GM12878 (cell line): Measurements from ENCODE around the gene SYNM. TPM values are rescaled to one million over a fixed set of nuclear protein-coding genes. Genes with fewer than 3 reads are reported as not detected.

Experiments
- ATAC-seq: fragments of 200-7000 bp; cut with Tn5 transposase; 3 replicates; pipeline ENCODE4 v1.9.1; 2020; ENCODE audit warnings: mild to moderate bottlenecking, moderate library complexity
- BruUV-seq: library from RNA; stranded (reverse); fragments of 400-500 nt; replicated peaks from 2 replicates; lab custom pipeline; 2021; lab: Mats Ljungman, UMichigan
- CTCF ChIA-PET: fragments of 300-600 bp; sonication (Branson Sonifier 250); formaldehyde crosslinking; extraction: SDS; loops from one replicate; lab custom pipeline; 2021; ENCODE audit warnings: inconsistent platforms; lab: Yijun Ruan, JAX
- POLR2A ChIA-PET: fragments of 350-600 bp; formaldehyde crosslinking; extraction: SDS; loops from one replicate; lab custom pipeline; 2021; ENCODE audit warnings: inconsistent platforms; lab: Charles Lee
- RAD21 ChIA-PET: fragments of 300-600 bp; sonication (Branson Sonifier 250); formaldehyde crosslinking; loops from one replicate; lab custom pipeline; 2023; ENCODE audit warnings: antibody characterized with exemption; ENCODE audit not compliant: unreplicated experiment; lab: Charles Lee
- SMC1A ChIA-PET: fragments of 300-600 bp; sonication (Branson Sonifier 250); formaldehyde crosslinking; loops from one replicate; lab custom pipeline; 2023; ENCODE audit not compliant: unreplicated experiment, uncharacterized antibody; lab: Charles Lee
- DNase-seq: peaks from one replicate; pipeline ENCODE4 v3.0.0-alpha.2; 2011; ENCODE audit warnings: low read depth, low spot score
- FAIRE-seq: peaks from 3 replicates; lab custom pipeline; 2011; peaks lifted over from hg19 to GRCh38; lab: Jason Lieb, UNC
- H2AFZ ChIP-seq: 2 replicates; pipeline ENCODE4 v1.6.0; 2011; ENCODE audit warnings: low read depth, low read length, control low read depth; ENCODE audit not compliant: control insufficient read depth
- H3K27ac ChIP-seq: 2 replicates; pipeline ENCODE4 v1.5.1; 2011; ENCODE audit warnings: control low read depth; ENCODE audit not compliant: control insufficient read depth, insufficient read depth
- H3K27me3 ChIP-seq, 2 experiments: replicated peaks in 1 of 2; 2 replicates each; pipeline versions ENCODE4 v1.6.0 to v1.6.1; 2011; ENCODE audit warnings: low read length in 1 of 2; ENCODE audit not compliant: control insufficient read depth in 2 of 2, insufficient read depth in 2 of 2
- H3K36me3 ChIP-seq, 2 experiments: 2 replicates each; pipeline ENCODE4 v1.5.1; 2011; ENCODE audit warnings: low read length in 1 of 2; ENCODE audit not compliant: control insufficient read depth in 2 of 2, insufficient read depth in 2 of 2
- H3K4me1 ChIP-seq: 2 replicates; pipeline ENCODE4 v1.6.1; 2011; ENCODE audit warnings: mild to moderate bottlenecking, low read length, moderate library complexity, mixed read lengths; ENCODE audit not compliant: control insufficient read depth, insufficient read depth
- H3K4me2 ChIP-seq: 2 replicates; pipeline ENCODE4 v1.6.0; 2011; ENCODE audit warnings: control low read depth; ENCODE audit not compliant: control insufficient read depth, insufficient read depth
- H3K4me3 ChIP-seq: fragments of 200-600 bp; sonication (generic); 2 replicates; pipeline ENCODE4 v1.5.1; 2016
- H3K79me2 ChIP-seq: 2 replicates; pipeline ENCODE4 v1.6.0; 2011; ENCODE audit warnings: low read length; ENCODE audit not compliant: control insufficient read depth, insufficient read depth
- H3K9ac ChIP-seq: 2 replicates; pipeline ENCODE4 v1.8.0; 2011; ENCODE audit warnings: low read length, control low read depth, mixed read lengths; ENCODE audit not compliant: control insufficient read depth, insufficient read depth
- H3K9me3 ChIP-seq: replicated peaks from 3 replicates; pipeline ENCODE4 v1.5.1; 2011; ENCODE audit warnings: mild to moderate bottlenecking, low read length; ENCODE audit not compliant: control insufficient read depth, insufficient read depth
- H4K20me1 ChIP-seq: 2 replicates; pipeline ENCODE4 v1.6.0; 2011; ENCODE audit not compliant: control insufficient read depth, insufficient read depth
- CEBPB ChIP-seq, 2 experiments: fragments of 150-350 bp in 1 of 2; IDR thresholded peaks; 2 replicates each; pipeline ENCODE4 v1.6.1; 2012 to 2014; ENCODE audit warnings: low read depth in 2 of 2, low read length in 2 of 2, borderline replicate concordance in 1 of 2, inconsistent platforms in 1 of 2
- EP300 ChIP-seq, 2 experiments: fragments of 150-350 bp in 1 of 2; IDR thresholded peaks; 2 replicates each; pipeline ENCODE4 v1.6.1; 2011 to 2012; ENCODE audit warnings: low read depth in 2 of 2, low read length in 2 of 2, borderline replicate concordance in 1 of 2, improper control_type of control experiment in 1 of 2, inconsistent platforms in 1 of 2; ENCODE audit not compliant: control insufficient read depth in 1 of 2
- KAT2A ChIP-seq: conservative IDR thresholded peaks from 2 replicates; pipeline ENCODE4 v1.6.1; 2011; ENCODE audit warnings: low read depth, low read length; ENCODE audit not compliant: control insufficient read depth
- MAX ChIP-seq: IDR thresholded peaks from 2 replicates; pipeline ENCODE4 v1.6.1; 2012; ENCODE audit warnings: low read depth, low read length, improper control_type of control experiment
- PRDM15 ChIP-seq: fragments of 450-650 bp; formaldehyde crosslinking; IDR thresholded peaks from 2 replicates; pipeline ENCODE4 v1.4.0; 2020; ENCODE audit warnings: mild to moderate bottlenecking, moderate library complexity
- RAD21 ChIP-seq: IDR thresholded peaks from 2 replicates; pipeline ENCODE4 v1.6.1; 2011; ENCODE audit warnings: mild to moderate bottlenecking, low read depth, low read length, moderate library complexity; ENCODE audit not compliant: insufficient read depth
- SMAD5 ChIP-seq: IDR thresholded peaks from 2 replicates; pipeline ENCODE4 v1.6.1; 2016; ENCODE audit warnings: antibody characterized with exemption, low read depth
- WGBS: methylation state at CpG from one replicate; pipeline ENCODE4 v1.1.6; 2016; ENCODE audit warnings: low lambda C conversion rate; ENCODE audit not compliant: insufficient replicate concordance, insufficient coverage; ENCODE audit errors: missing lambda C conversion rate; 5-methylcytosine and 5-hydroxymethylcytosine counted together
- in situ Hi-C: fragments of 300-500 bp; cut with MboI; formaldehyde crosslinking; loops from 9 replicates; pipeline ENCODE4 v1.14.3; 2018; ENCODE audit warnings: mixed read lengths
- intact Hi-C: fragments of 100-400 bp; cut with micrococcal nuclease; formaldehyde crosslinking; loops from one replicate; pipeline ENCODE4 v1.14.2; 2022; ENCODE audit not compliant: unreplicated experiment
- polyA plus RNA-seq, 11 experiments: library from polyadenylated mRNA; depleted of rRNA in 4 of 11; unstranded in 6 of 11; stranded (reverse) in 5 of 11; fragments of >200 nt; fragmentation: Nextera tagmentation in 4 of 11; fragmentation: Illumina TruSeq in 1 of 11; extraction: Ambion mirVana in 4 of 11; extraction: Trizol in 1 of 11; gene quantifications; 1 replicate in 1 of 11; 2 replicates in 10 of 11; pipeline versions ENCODE4 v1.2.1 to v1.2.3, GENCODE V29; 2011 to 2016; ENCODE audit warnings: inconsistent platforms in 2 of 11, missing spikeins in 2 of 11, low read depth in 1 of 11
- total RNA-seq, 4 experiments: library from RNA; depleted of rRNA in 3 of 4; stranded (reverse); fragments of >200 nt in 3 of 4; fragmentation: Illumina TruSeq in 1 of 4; extraction: Trizol in 1 of 4; gene quantifications; 2 replicates each; pipeline versions ENCODE4 v1.2.1 to v1.2.3, GENCODE V29; 2013 to 2021

The SYNM gene
- total and polyA plus RNA-seq, 10 of the 15 experiments (the other 5 are each of a cell fraction or from before 2014, with no cell fraction given) = 0.05 to 1.1 (median 0.89) TPM; not detected in 1

GRCh38 chr15:99099661-99100060, 5.2 kb upstream of the SYNM start:
- Histone ChIP-seq H2AFZ (no peak overlapping the region), H3K79me2 (no peaks in the 10 kb centered on the region), H3K4me3 (no peak overlapping the region), H3K9me3 (no peaks in the 10 kb centered on the region), H3K27ac (no peak overlapping the region), H3K4me1 (no peaks in the 10 kb centered on the region), H3K9ac (no peak overlapping the region), H4K20me1 (no peaks in the 10 kb centered on the region), H3K27me3 (peaks cover 0 to 15% of the 10 kb centered on the region in 2 experiments; a peak in 2 of 4 replicates), H3K36me3 (no peaks in the 10 kb centered on the region), H3K4me2 (no peak overlapping the region)
- BruUV-seq = no TSS peak
- CTCF ChIA-PET = interaction anchor here (1.3 to 6.7 kb wide), 12 partner anchors 10 to 604 kb away, joined by 3 to 111 read pairs (median 6); no protein-coding TSS in a partner anchor
- intact Hi-C loops = loop anchor here (1.0 to 10.0 kb wide), 2 partner anchors 114 to 655 kb away; no protein-coding TSS in a partner anchor
- no peak for FAIRE-seq
- RAD21 ChIA-PET = interaction anchor here (1.1 to 2.0 kb wide), 3 partner anchors 10 to 634 kb away, joined by 3 to 9 read pairs (median 4); partner anchors contain the start of gene LYSMD4
- SMC1A ChIA-PET = interaction anchor here (2.2 to 4.4 kb wide), 2 partner anchors 23 to 115 kb away, joined by 7 to 45 read pairs; no protein-coding TSS in a partner anchor
- DNase-seq = no peak
- POLR2A ChIA-PET = no interaction called here
- no peak for ATAC-seq
- in situ Hi-C loops = loop anchor here (5.0 to 25.0 kb wide), 2 partner anchors 113 to 638 kb away; partner anchors contain the start of gene LYSMD4
- 37% methylated on average over 7 of the region's 7 CpGs for WGBS
- TF ChIP-seq MAX (no peak), RAD21 (no peak), CEBPB (IDR thresholded peaks at IDR 0.05; ENCODE audit: borderline replicate concordance in 1 of 2, low read depth in 2 of 2, low read length in 2 of 2) (no peak), EP300 (IDR thresholded peaks at IDR 0.05; ENCODE audit: borderline replicate concordance in 1 of 2, control insufficient read depth in 1 of 2, low read depth in 2 of 2, low read length in 2 of 2) (no peak), SMAD5 (no peak), PRDM15 (CRISPR knock-in tag) (no peak), KAT2A (no peak)
